ENCODE data around the gene FKBP9.
A peak's percentile ranks its signal among the peaks of the same experiment; 100 is the strongest.

The FKBP9 gene

DNA sequence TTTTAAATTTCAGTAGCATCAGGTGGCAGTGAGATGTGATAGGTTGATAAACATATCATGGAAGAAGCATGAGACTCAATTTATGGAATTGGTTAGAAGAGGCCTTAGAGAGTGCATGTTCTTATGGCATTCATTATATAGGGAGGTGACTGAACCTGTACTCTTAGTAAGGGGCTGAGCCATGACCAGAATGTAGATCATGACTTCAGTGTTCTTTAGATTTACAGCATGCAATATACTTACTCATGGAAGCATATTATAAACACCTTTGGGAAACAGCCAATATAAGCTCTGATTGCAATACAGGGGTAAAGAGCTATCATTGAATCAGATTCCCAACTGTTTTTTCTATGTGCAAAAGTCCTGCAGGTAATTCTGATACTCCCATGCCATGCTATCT lies 55.1 kb downstream of the FKBP9 start:
- DNase-seq: no peak

GRCh38 chr7:33024189-33024757 lies 67.0 kb downstream of the FKBP9 start:
- no peak for DNase-seq

GRCh38 chr7:33035776-33036175 lies 78.5 kb downstream of the FKBP9 start:
- no peak for DNase-seq

DNA sequence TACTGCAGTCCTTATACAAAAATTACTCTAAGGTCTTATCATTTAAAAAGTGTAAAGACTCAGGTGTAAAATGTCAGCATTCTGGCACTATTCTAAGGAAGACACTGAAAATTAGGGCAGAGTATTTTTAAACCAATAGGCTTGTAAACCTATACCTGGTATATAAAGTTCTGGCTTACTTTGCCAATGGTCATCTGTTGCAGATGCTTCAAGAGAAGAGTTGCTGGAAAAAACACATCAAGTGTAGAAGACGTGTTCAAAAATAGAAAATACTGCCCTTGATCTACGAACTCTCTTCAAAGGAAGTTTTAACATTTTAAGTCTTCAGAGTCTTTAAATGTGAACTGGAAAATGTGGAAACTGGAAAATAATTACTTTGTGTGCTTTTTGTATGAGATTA lies 81.4 kb downstream of the FKBP9 start:
- DNase-seq: no peak

- DNase-seq: no peak
Measured at GRCh38 chr7:33039257-33039902, 82.1 kb downstream of the FKBP9 start.

DNA sequence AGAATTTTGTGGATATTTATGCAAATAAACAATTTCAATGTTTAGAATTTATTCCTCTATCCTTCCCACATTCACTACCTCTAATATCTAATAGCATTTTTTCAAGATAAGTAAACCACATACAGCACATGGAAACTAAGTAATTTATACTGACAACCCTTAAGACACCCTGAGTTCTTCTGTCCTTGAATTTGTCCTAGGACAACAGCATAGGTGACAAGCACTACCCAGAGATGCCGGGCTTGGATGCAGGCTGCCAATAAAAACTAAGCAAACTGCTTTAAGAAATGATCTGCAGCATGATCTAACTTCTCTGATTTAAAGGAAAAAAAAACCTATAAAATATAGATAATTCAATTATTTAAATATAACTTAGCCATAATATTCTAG lies 82.7 kb downstream of the FKBP9 start:
- no peak for DNase-seq

- peak; percentile 26 for DNase-seq
Measured at GRCh38 chr7:33040803-33041516, 83.7 kb downstream of the FKBP9 start.

GRCh38 chr7:33041631-33042428 lies 84.6 kb downstream of the FKBP9 start:
- no peak for DNase-seq

- no peak for DNase-seq
Measured at GRCh38 chr7:33043501-33044400, 86.5 kb downstream of the FKBP9 start.

DNA sequence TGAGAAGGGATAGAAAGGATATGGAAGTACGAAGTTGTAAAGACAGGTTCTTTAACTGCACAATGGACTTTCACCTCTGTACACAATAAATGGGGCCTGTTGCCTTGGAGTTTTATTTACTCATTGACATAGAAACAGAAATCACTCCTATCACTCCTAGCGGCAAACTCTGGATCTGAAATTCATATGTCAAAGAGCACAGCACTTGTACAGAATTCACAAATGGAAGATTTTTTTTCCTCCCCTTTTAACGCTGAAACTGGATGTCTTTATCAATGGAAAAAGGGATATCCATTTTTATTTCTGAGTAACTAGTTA lies 87.1 kb downstream of the FKBP9 start:
- DNase-seq: no peak

DNA sequence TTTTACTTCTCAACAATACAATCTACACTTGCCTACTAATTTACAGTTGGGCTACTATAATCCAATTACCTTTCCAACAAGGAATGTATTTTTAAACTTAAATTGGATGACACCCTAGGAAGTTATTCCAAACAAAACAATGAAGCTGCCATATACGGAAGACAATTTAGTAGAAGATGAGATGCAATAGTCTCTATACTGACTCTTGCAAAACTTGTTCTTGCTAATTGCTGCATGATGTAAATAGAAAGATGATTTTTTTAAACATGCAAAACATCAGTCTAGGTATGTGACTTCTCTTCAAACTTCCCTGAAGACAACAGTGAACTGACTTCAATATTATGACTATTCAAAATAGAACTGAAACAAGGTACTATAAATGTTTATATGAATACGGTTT lies 87.7 kb downstream of the FKBP9 start:
- DNase-seq: no peak

DNA sequence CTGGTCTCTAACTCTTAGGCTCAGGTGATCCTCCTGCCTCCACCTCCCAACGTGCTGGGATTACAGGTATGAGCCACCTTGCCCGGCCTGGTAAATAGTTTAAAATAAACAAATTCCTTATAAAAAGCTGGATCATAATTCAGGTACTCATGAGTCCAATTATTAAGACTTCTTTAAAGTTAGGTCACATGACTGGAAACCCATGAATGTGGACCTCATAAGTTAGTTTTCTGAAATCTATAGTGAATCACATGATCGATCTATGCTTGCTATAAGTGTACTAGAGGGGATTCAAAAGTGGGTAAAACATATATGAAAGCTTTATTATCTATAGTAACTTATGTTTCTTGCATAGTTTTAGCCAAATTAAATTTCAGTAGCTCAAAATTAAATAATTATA lies 91.0 kb downstream of the FKBP9 start:
- DNase-seq: no peak

DNA sequence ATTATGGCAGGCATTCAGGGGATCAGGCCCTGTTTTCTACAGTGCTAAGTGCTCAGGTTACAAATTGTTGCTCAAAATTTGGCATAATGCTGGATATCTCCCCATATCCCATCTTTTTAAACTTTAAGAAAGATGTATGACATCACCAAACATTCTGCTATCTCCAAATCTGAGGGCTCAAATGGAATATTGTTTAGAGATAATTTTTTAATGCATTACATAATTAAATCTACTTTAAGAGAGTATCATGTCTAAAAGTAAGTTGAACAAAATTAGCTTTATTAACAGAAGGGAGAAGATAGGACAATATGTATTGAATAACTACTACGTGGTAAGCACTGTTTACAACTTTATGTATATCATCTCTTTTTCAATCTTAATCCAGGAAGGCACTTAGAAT lies 91.5 kb downstream of the FKBP9 start:
- no peak for DNase-seq

DNA sequence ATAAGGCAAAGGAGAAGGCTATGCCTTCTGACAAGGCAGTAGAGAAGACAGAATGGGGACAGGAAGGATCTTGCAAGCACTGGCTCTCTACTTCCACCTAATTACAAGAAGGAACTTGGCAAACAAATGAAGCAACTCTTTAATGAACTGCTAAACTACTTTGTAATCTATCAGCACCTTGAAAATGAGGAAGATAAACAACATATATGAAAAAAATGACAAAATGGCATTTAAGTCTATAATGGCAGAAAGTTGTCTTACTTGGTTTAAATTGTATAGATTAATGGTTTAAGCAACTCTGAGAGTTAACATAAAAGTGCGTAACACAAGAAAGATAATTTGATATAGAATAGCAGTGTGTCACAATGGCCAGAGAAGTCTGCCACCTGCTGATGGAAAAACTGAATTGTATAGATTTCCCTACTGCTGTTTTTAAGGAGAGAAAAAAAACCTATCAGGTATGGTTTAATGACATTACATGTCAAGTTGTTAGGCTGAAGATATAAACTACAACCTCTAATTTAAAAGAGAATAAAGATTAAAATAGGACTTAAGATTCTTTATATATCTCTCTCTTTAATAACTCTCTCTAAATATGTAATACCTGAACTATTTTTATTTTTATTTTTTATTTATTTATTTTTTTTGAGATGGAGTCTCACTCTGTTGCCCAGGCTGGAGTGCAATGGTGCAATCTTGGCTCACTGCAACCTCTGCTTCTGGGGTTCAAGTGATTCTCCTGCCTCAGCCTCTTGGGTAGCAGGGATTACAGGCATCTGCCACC lies 93.5 kb downstream of the FKBP9 start:
- no peak for DNase-seq

GRCh38 chr7:33053721-33054120 lies 96.5 kb downstream of the FKBP9 start:
- DNase-seq: no peak

- no peak for DNase-seq
Measured at GRCh38 chr7:33054261-33054964, 97.2 kb downstream of the FKBP9 start.

- no peak for DNase-seq
Measured at GRCh38 chr7:33055158-33055557, 97.9 kb downstream of the FKBP9 start.
